ENCODE results near the gene HGFAC.

DNA sequence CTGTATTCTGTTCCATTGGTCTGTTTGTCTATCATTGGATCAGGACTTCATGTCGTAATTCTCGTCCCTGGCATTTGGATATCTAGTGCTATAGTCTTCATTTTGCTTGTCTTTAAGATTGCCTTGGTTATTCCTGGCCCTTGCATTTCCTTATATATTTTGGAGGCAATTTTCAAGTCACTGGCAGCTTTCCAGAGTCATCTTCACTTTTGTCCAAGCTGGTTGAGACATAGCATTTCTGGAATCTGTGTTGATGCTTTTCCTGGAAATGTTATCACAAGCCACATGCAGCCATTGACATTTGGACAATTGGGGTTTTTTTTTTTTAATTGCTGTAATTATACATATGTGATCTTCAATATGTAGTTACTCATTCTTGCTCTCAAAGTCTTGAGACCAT, 45.2 kb upstream of the HGFAC start:
- TF ChIP-seq CTCF (IDR thresholded peaks at IDR 0.05) (no peak), POLR2A (IDR thresholded peaks at IDR 0.05) (no peak)

Data from thyroid gland (tissue), 4 donors.